SK-N-MC (cell line): ENCODE data around the gene SNX21.
A peak's percentile ranks its signal among the peaks of the same experiment; 100 is the strongest.

ENCODE experiments used
- DNase-seq: peaks from one replicate; pipeline ENCODE4 v3.0.0-alpha.2; 2011; ENCODE audit warnings: low read depth, low spot score
- H3K27ac ChIP-seq: fragments of 200-600 bp; sonication (generic); 2 replicates; pipeline ENCODE4 v1.5.1; 2016; ENCODE audit warnings: mixed run types
- H3K36me3 ChIP-seq: fragments of 200-600 bp; sonication (generic); 2 replicates; pipeline ENCODE4 v1.6.1; 2017; ENCODE audit warnings: antibody characterized with exemption, low read length, mixed read lengths; ENCODE audit not compliant: insufficient read depth
- H3K4me3 ChIP-seq: fragments of 200-600 bp; sonication (generic); 2 replicates; pipeline ENCODE4 v1.5.1; 2016
- H3K9ac ChIP-seq: fragments of 200-600 bp; sonication (generic); 2 replicates; pipeline ENCODE4 v1.8.0; 2017; ENCODE audit warnings: mixed run types, mixed read lengths; ENCODE audit not compliant: insufficient read length
- H3K9me3 ChIP-seq: fragments of 200-600 bp; sonication (generic); 2 replicates; pipeline ENCODE4 v1.6.1; 2017; ENCODE audit warnings: low read depth, mild to moderate bottlenecking, antibody characterized with exemption, low read length, moderate library complexity, mixed read lengths
- EZH2 ChIP-seq: fragments of 200-600 bp; sonication (generic); IDR thresholded peaks from one replicate; pipeline ENCODE4 v1.6.1; 2017; ENCODE audit warnings: antibody characterized with exemption
- FOXP2 ChIP-seq: optimal IDR thresholded peaks from 2 replicates; pipeline ENCODE3; 2011; ENCODE audit warnings: mild to moderate bottlenecking, moderate library complexity; ENCODE audit not compliant: insufficient read depth; ENCODE audit errors: extremely low read length, control extremely low read depth
- POLR2AphosphoS5 ChIP-seq: IDR thresholded peaks from 2 replicates; pipeline ENCODE4 v1.6.1; 2012; ENCODE audit warnings: mild to moderate bottlenecking, low read depth, low read length, borderline replicate concordance

Gene SNX21

GRCh38 chr20:45888681-45889080 lies 55.1 kb downstream of the SNX21 start:
- Histone ChIP-seq H3K9me3 (no peaks in the 10 kb centered on the region), H3K9ac (no peak overlapping the region), H3K36me3 (peaks cover 3% of the 10 kb centered on the region; the same call in 1 of the 2 replicates), H3K4me3 (no peak overlapping the region), H3K27ac (no peak overlapping the region)
- TF ChIP-seq EZH2 (no peak), FOXP2 (no peak), POLR2AphosphoS5 (no peak)
- DNase-seq: no peak

- H3K4me3 ChIP-seq: peak overlapping the region; percentile 99
- no peak for TF ChIP-seq POLR2AphosphoS5
- no peak for TF ChIP-seq EZH2
- no peak for TF ChIP-seq FOXP2
- no peak overlapping the region for H3K27ac ChIP-seq
- H3K9ac ChIP-seq: peak overlapping the region; percentile 93
- no peaks in the 10 kb centered on the region for H3K36me3 ChIP-seq
- no peaks in the 10 kb centered on the region for H3K9me3 ChIP-seq
- DNase-seq: no peak
These were observed 56.7 kb downstream of the SNX21 start for GRCh38 chr20:45890077-45890984.

- TF ChIP-seq POLR2AphosphoS5 (peak; percentile 80; the same call in 1 of the 2 replicates), EZH2 (no peak)
- no peak within 1 kb of the TSS for H3K27ac ChIP-seq
- no peak for DNase-seq
- peak within 1 kb of the TSS; percentile 93 for H3K9ac ChIP-seq
- H3K36me3 ChIP-seq: no peaks in the 10 kb centered on the region
- no peaks in the 10 kb centered on the region for H3K9me3 ChIP-seq
- H3K4me3 ChIP-seq: peak within 1 kb of the TSS; percentile 99
These were observed 57.7 kb downstream of the SNX21 start, which contains the start of the genes CTSA and NEURL2 for GRCh38 chr20:45890985-45891983. Gene CTSA (plus strand): TSS chr20:45891335. CDS start chr20:45891569, 234 bp downstream. Gene NEURL2 (minus strand): TSS chr20:45891208. CDS start chr20:45890991, 217 bp downstream.

- H3K27ac ChIP-seq: no peak overlapping the region
- no peak for DNase-seq
- peak overlapping the region; percentile 99 for H3K4me3 ChIP-seq
- H3K9ac ChIP-seq: peak overlapping the region; percentile 93
- H3K36me3 ChIP-seq: peaks cover 2% of the 10 kb centered on the region; the same call in 1 of the 2 replicates
- no peak for TF ChIP-seq FOXP2
- TF ChIP-seq EZH2: no peak
- TF ChIP-seq POLR2AphosphoS5: no peak
- H3K9me3 ChIP-seq: no peaks in the 10 kb centered on the region
These were observed 58.6 kb downstream of the SNX21 start for GRCh38 chr20:45892049-45892825.
